Stimulated activated naive CD4-positive, alpha-beta T cell treated with Interleukin-2 at 50 U/mL for 16 hours (primary cell): Measurements from ENCODE around the gene ACOT7.

Experiments
- DNase-seq: peaks from one replicate; lab custom pipeline; 2025; lab: John Stamatoyannopoulos, UW

The ACOT7 gene

GRCh38 chr1:6424000-6424565 is 30.5 kb upstream of the ACOT7 start:
- no peak for DNase-seq

- peak; percentile 69 for DNase-seq
Observed at GRCh38 chr1:6423321-6423999, 29.9 kb upstream of the ACOT7 start.

- DNase-seq, result no peak
Observed at GRCh38 chr1:6421266-6421665, 27.7 kb upstream of the ACOT7 start.

- no peak for DNase-seq
Observed at GRCh38 chr1:6420454-6421042, 27.0 kb upstream of the ACOT7 start.

- no peak for DNase-seq
Observed at GRCh38 chr1:6419804-6420453, 26.4 kb upstream of the ACOT7 start, which contains the start of gene HES2. Gene HES2 (minus strand): TSS chr1:6419919. CDS start chr1:6419820, 99 bp downstream.

- DNase-seq, result no peak
Observed at GRCh38 chr1:6419397-6419803, 25.8 kb upstream of the ACOT7 start.

- no peak for DNase-seq
Observed at GRCh38 chr1:6418668-6419396, 25.3 kb upstream of the ACOT7 start.

GRCh38 chr1:6417961-6418667 is 24.5 kb upstream of the ACOT7 start:
- DNase-seq, result no peak

- DNase-seq, result no peak
Observed at GRCh38 chr1:6416906-6417305, 23.3 kb upstream of the ACOT7 start.

- DNase-seq, result no peak
Observed at GRCh38 chr1:6416295-6416656, 22.7 kb upstream of the ACOT7 start.

GRCh38 chr1:6414881-6415626 is 21.5 kb upstream of the ACOT7 start:
- DNase-seq, result no peak

- DNase-seq, result peak; percentile 25
Observed at GRCh38 chr1:6414443-6414844, 20.9 kb upstream of the ACOT7 start.

- no peak for DNase-seq
Observed at GRCh38 chr1:6412896-6413295, 19.3 kb upstream of the ACOT7 start.

- DNase-seq, result no peak
Observed at GRCh38 chr1:6410248-6410893, 16.8 kb upstream of the ACOT7 start.

- no peak for DNase-seq
Observed at GRCh38 chr1:6409733-6410132, 16.2 kb upstream of the ACOT7 start.

- no peak for DNase-seq
Observed at GRCh38 chr1:6409053-6409452, 15.5 kb upstream of the ACOT7 start.

GRCh38 chr1:6408023-6408422 is 14.5 kb upstream of the ACOT7 start:
- DNase-seq, result no peak

GRCh38 chr1:6401673-6402072 is 8.1 kb upstream of the ACOT7 start:
- no peak for DNase-seq

GRCh38 chr1:6399294-6399693 is 5.7 kb upstream of the ACOT7 start:
- no peak for DNase-seq

- no peak for DNase-seq
Observed at GRCh38 chr1:6397844-6398441, 4.4 kb upstream of the ACOT7 start.
